ENCODE results near the gene VPS16.
"Not testable (repeated sequence)": the region's sequence is repeated elsewhere in the genome, so short reads cannot be mapped to it uniquely, and the experiment has no call there.

The VPS16 gene

GRCh38 chr20:2807929-2808328, 32.6 kb upstream of the VPS16 start:
- not testable (repeated sequence) for DNase-seq

DNA sequence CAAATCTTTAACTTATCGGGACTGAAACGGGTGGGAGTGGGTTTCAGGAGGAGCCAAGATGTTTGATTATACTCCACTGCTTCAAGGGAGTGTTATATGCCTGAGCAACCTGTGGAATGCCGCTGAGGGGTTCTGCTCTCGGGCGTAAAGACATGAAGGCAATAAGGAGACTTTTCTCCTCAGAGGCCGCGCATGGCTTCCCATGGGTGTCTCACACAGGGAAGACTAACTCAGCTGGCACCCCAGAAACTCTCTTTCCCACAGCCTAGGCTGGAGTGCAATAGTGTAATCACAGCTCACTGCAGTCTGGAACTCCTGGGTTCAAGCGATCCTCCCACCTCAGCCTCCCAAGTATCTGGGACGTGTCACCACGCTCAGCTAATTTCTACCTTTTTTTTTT, 30.9 kb upstream of the VPS16 start:
- no peak for DNase-seq

- no peak for DNase-seq
These were observed 28.4 kb upstream of the VPS16 start for GRCh38 chr20:2812189-2812588.

- no peak for DNase-seq
These were observed 26.5 kb upstream of the VPS16 start for GRCh38 chr20:2814076-2814475.

DNA sequence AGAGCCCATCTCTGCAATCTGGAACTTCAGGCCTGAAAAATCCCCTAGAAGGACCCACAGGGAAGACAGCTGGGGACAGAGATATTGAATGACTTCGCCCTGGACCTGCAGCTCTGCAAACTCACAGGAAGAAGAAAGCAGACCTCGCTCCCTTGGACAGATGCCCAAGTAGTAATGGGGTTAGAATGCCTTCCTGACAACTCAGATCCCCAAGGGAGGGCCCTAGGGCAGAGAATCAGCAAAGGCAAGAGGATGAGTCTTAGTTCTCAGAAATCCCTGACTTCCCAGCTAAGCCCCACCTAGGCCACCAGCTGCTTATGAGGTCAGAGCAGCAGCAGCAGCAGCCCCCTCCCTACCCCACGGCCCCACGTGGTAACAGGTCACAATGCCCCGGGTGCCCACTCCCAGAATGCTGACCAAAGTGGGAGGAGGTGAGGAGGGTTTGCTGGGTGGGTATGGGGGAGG, 25.9 kb upstream of the VPS16 start, which contains the start of gene C20orf141:
C20orf141 (plus strand) TSS at position 401 of the 465 bp plus-strand sequence. CDS start 198 bp downstream, outside the sequence.
- DNase-seq, result no peak

GRCh38 chr20:2815242-2815900, 25.2 kb upstream of the VPS16 start:
- no peak for DNase-seq

- no peak for DNase-seq
These were observed 24.4 kb upstream of the VPS16 start, which contains the start of gene TMEM239 for GRCh38 chr20:2816030-2816582. Gene TMEM239, plus strand, starts transcription at chr20:2816364. Its CDS starts 191 bp downstream, at chr20:2816555.

GRCh38 chr20:2816583-2817340, 23.8 kb upstream of the VPS16 start:
- DNase-seq, result no peak

- no peak for DNase-seq
These were observed 23.2 kb upstream of the VPS16 start for GRCh38 chr20:2817341-2817726.

DNA sequence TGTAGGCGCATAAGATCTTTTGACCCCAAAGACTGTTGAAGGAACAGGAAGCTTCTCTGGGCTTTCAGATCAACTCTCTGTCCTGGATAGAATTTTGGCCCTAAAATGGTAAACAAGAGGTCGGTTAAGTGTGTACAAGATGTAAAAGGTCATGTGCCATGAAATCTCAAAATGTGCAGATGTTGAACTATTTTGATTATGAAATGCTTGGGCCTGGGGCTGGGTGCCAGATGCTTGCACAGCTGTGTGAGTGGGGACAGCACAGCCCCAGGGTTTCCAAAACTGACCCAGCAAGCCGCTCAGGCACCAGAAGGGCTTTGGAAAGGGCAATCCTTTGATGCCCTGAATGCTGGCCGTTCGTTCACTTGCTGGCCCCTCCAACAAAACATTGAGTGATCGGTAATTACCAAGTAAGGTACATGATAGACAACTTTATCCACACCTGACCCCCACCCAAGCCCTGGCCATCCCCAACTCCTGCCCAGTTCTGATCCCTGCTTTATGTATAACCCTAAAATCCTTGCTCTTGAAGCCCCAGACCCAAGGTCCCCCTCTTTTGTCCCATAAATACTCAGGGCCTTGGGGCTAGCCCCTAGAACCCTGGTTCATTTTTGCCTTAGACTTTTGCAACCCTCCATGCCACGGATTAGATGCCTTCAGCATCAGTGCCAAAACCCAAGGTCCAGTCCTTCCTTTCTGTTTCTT, 22.5 kb upstream of the VPS16 start:
- DNase-seq, result no peak

DNA sequence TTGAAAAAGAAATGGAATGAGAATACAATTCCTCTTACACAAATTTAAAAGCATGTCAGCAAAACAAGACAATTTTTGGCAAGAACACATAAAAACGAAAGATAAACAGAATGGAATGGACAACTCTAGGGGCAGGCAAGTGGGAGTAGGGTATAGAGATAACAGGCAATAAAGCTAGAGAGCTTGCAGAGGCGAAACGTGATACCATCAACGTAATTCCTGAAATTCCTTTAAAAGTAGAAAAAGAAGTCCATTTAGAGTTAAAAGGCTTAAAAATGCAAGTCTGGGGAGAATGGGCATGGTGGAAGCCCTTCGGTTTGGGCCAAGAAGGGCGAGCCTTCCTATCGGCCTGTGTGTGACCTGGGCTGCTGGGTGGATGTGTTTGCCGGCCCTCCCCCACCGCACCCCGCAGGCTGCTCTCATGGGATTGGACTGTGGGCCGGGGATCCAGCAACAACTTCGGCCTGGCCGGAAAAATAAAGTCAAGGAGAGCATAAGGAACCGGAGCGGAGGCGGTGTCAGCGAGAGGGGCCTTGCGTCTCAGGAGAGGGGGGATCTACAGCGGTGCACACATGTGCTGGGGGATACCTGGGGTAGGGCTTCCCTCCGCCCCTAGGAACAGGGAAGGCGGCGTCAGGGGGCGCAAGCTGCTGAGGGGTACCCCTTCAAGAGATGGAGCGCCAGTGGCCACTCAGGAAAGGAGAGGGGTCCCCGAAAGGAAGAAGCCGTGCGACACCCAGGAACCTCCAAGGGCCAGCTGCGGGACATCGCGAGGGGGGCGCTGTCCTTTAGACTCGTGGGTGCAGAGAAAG, 20.3 kb upstream of the VPS16 start:
- DNase-seq, result no peak

- DNase-seq, result no peak
These were observed 19.4 kb upstream of the VPS16 start for GRCh38 chr20:2820896-2821869.

DNA sequence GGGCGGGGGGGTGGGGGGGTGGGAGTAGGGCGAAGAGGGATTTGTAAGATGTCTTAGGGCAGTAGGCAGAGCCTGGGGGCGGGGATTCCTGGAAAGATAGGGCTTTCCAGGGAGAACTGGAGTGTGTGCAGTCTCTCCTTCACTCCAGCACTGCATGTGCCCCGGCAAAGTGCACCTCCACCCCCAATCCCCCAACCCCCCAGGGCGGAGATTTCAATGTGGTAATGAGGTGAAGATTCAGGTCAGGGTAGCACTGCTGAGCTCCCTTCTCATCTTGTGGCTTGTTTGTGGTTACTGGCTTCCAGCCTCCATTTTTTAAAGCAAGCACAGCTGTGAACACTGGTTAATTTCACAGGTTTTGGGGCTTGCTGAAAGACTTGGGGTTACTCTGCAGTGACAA, 18.5 kb upstream of the VPS16 start:
- no peak for DNase-seq

- no peak for DNase-seq
These were observed 14.8 kb upstream of the VPS16 start for GRCh38 chr20:2825761-2826160.

DNA sequence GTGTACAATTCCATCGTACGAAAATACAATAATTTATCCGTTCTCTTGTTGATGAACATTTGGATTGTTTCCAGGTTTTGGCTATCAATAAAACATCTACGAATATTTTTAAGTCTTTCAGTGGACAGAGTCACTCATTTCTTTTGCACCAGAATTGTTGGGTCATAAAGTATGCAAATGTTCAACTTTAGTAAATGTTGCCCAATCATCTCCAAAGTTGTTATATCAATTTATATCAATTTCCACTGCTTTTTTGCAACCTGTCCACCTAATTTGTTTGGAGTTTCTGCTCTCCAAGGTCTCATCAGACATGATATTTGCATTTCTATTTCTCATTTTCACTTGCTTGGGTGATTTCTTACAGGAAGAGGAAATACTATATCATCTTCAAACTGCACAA, 13.9 kb upstream of the VPS16 start:
- DNase-seq, result no peak

DNA sequence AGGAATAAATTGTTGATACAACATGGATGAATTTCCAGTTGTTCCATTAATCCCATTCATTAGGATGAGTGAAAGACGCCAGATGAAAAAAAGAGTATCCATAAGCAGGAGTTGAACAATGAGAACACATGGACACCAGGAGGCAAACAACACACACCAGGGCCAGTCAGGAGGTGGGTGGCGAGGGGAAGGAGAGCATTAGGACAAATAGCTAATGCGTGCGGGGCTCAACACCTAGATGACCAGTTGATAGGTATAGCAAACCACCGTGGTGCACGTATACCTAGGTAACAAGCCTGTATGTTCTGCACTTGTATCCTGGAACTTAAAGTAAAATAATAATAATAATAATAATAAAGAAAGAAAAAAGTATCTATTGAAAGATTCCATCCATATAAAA, 11.2 kb upstream of the VPS16 start:
- DNase-seq, result no peak

DNA sequence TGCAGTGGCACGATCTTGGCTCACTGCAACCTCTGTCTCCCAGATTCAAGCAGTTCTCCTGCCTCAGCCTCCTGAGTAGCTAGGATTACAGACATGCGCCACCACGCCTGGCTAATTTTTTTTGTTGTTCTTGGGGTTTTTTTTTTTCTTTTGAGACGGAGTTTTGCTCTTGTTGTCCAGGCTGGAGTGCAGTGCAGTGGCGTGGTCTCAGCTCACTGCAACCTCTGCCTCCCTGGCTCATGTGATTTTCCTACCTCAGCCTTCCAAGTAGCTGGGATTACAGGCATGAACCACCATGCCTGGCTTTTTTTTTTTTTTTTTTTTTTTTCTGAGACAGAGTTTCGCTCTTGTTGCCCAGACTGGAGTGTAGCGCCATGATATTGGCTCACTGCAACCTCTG, 9.3 kb upstream of the VPS16 start:
- DNase-seq, result not testable (repeated sequence)

DNA sequence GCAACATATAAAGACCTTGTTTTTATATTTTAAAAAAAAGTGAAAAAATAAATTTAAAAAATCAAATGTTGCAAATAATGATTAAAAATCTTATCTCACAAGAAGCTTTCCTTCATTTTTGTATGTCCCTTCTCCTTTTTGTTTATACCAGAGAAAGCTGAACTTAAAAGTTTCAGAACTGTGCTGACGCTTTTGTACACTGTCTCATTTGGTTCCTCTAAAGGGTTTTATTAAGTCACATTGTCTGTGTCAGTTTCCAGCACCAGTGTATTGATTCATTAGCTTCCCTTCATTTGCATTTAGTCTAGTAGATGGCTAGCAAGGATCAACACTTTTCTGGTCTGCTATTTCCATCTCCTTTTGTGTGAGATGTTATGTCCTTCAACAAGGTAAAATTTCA, 6.8 kb upstream of the VPS16 start:
- no peak for DNase-seq

GRCh38 chr20:2834401-2835110, 6.0 kb upstream of the VPS16 start:
- DNase-seq, result no peak

DNA sequence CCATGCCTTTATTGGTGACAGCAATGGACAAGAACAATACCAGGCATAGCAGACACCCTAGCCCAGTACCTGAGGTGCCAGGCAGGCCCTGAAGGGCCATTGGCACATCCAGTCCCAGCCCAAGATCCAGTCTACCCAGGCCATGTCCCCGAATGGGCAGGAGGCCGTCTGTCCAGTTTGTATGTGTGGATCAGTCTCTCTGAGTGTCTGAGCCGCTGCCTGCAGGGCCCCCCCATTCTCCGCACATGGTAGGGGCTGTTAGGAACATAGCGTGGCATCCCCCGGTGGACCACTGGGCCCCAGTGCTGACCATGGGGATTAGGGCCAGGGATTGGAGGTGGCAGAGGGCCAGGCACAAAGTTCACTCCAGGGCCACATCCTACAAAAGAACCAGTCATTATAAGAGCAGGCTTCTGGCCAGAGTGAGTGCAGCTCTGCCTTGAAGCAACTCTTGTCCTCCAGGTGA, 5.2 kb upstream of the VPS16 start:
- no peak for DNase-seq

Data from NCI-H1694 treated with DMSO at 0.1 percent for 48 hours (cell line).